ENCODE data around the gene TCERG1L. TPM values are rescaled to one million over a fixed set of nuclear protein-coding genes. Genes with fewer than 3 reads are reported as not detected.

TCERG1L gene
- polyA plus RNA-seq, 1 of the 3 experiments (the other 2 are of a cell fraction): not detected

DNA sequence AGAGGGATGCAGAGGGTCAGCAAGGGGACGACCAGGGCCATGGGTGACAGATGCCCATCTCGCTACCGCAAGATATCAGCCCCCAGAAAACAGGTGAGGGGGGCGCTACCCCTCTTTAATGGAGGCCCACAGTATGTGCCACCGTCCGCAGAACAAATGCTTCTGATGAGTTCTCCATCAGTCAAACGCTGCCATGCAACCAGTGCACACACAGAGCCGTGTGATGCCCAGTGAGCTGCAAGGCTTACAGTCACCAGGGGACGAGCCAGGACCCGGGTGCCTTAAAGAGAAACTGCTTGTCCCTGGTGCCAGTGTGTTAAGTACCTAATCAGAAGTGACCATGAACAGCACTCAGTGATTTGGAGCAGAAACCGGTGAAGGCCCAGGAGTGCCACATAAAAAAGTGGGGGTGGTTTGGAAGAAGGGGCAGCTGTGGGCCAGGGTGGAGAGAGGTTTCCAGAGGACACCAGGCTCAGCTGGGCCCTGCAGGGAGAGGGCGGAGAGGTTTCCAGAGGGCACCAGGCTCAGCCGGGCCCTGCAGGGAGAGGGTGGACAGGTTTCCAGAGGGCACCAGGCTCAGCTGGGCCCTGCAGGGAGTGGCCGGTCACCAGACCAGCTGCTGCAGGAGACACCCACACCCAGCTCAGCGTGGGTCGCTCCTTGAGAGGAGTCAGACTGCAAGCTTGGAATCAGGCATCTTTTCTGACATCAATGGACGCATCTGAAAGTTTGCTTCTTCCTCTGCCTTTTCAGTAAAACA lies 50.9 kb downstream of the TCERG1L start:
- H3K36me3 ChIP-seq (replicated peaks in 1 of 2; ENCODE audit: control insufficient read depth in 1 of 2, insufficient read depth in 2 of 2, low read length in 1 of 2): no peaks in the 10 kb centered on the region
- H4K20me1 ChIP-seq (ENCODE audit: insufficient read depth): no peaks in the 10 kb centered on the region
- 49% methylated on average over 13 of the region's 17 CpGs for WGBS (ENCODE audit: low lambda C conversion rate)
- no peak overlapping the region for H3K9ac ChIP-seq
- CTCF ChIA-PET: interaction anchor here (0.6 to 1.1 kb wide), 4 partner anchors 17 to 633 kb away, joined by 3 read pairs; no protein-coding TSS in a partner anchor
- no peak overlapping the region for H3K4me2 ChIP-seq
- H3K4me1 ChIP-seq (ENCODE audit: control insufficient read depth in 1 of 2, insufficient read depth in 2 of 2, low read depth in 1 of 2, low read length in 1 of 2): no peaks in the 10 kb centered on the region
- no peak for TF ChIP-seq JUND (IDR thresholded peaks at IDR 0.05)
- TF ChIP-seq NFIC (IDR thresholded peaks at IDR 0.05; ENCODE audit: borderline replicate concordance): no peak
- TF ChIP-seq POLR2AphosphoS5 (IDR thresholded peaks at IDR 0.05; ENCODE audit: low read depth, low read length): no peak
- no peak for TF ChIP-seq RXRA (IDR thresholded peaks at IDR 0.05; ENCODE audit: borderline replicate concordance, low read depth)
- TF ChIP-seq GABPA (IDR thresholded peaks at IDR 0.05; ENCODE audit: low read depth): no peak
- TF ChIP-seq TAF1 (IDR thresholded peaks at IDR 0.05; ENCODE audit: borderline replicate concordance, low read depth, low read length): no peak
- TF ChIP-seq EZH2phosphoT487 (IDR thresholded peaks at IDR 0.05; ENCODE audit: borderline replicate concordance, low read depth): no peak
- no peak for TF ChIP-seq GATA2 (CRISPR knock-in tag; IDR thresholded peaks at IDR 0.05)
- TF ChIP-seq, protein P1, sequence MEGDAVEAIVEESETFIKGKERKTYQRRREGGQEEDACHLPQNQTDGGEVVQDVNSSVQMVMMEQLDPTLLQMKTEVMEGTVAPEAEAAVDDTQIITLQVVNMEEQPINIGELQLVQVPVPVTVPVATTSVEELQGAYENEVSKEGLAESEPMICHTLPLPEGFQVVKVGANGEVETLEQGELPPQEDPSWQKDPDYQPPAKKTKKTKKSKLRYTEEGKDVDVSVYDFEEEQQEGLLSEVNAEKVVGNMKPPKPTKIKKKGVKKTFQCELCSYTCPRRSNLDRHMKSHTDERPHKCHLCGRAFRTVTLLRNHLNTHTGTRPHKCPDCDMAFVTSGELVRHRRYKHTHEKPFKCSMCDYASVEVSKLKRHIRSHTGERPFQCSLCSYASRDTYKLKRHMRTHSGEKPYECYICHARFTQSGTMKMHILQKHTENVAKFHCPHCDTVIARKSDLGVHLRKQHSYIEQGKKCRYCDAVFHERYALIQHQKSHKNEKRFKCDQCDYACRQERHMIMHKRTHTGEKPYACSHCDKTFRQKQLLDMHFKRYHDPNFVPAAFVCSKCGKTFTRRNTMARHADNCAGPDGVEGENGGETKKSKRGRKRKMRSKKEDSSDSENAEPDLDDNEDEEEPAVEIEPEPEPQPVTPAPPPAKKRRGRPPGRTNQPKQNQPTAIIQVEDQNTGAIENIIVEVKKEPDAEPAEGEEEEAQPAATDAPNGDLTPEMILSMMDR (IDR thresholded peaks at IDR 0.05): no peak
- TF ChIP-seq, protein P2, sequence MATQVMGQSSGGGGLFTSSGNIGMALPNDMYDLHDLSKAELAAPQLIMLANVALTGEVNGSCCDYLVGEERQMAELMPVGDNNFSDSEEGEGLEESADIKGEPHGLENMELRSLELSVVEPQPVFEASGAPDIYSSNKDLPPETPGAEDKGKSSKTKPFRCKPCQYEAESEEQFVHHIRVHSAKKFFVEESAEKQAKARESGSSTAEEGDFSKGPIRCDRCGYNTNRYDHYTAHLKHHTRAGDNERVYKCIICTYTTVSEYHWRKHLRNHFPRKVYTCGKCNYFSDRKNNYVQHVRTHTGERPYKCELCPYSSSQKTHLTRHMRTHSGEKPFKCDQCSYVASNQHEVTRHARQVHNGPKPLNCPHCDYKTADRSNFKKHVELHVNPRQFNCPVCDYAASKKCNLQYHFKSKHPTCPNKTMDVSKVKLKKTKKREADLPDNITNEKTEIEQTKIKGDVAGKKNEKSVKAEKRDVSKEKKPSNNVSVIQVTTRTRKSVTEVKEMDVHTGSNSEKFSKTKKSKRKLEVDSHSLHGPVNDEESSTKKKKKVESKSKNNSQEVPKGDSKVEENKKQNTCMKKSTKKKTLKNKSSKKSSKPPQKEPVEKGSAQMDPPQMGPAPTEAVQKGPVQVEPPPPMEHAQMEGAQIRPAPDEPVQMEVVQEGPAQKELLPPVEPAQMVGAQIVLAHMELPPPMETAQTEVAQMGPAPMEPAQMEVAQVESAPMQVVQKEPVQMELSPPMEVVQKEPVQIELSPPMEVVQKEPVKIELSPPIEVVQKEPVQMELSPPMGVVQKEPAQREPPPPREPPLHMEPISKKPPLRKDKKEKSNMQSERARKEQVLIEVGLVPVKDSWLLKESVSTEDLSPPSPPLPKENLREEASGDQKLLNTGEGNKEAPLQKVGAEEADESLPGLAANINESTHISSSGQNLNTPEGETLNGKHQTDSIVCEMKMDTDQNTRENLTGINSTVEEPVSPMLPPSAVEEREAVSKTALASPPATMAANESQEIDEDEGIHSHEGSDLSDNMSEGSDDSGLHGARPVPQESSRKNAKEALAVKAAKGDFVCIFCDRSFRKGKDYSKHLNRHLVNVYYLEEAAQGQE (IDR thresholded peaks at IDR 0.05; ENCODE audit: low read depth, low read length): no peak
- TF ChIP-seq, protein P3, sequence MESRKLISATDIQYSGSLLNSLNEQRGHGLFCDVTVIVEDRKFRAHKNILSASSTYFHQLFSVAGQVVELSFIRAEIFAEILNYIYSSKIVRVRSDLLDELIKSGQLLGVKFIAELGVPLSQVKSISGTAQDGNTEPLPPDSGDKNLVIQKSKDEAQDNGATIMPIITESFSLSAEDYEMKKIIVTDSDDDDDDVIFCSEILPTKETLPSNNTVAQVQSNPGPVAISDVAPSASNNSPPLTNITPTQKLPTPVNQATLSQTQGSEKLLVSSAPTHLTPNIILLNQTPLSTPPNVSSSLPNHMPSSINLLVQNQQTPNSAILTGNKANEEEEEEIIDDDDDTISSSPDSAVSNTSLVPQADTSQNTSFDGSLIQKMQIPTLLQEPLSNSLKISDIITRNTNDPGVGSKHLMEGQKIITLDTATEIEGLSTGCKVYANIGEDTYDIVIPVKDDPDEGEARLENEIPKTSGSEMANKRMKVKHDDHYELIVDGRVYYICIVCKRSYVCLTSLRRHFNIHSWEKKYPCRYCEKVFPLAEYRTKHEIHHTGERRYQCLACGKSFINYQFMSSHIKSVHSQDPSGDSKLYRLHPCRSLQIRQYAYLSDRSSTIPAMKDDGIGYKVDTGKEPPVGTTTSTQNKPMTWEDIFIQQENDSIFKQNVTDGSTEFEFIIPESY (IDR thresholded peaks at IDR 0.05; ENCODE audit: borderline replicate concordance, low read depth): no peak
- TF ChIP-seq, protein P4, sequence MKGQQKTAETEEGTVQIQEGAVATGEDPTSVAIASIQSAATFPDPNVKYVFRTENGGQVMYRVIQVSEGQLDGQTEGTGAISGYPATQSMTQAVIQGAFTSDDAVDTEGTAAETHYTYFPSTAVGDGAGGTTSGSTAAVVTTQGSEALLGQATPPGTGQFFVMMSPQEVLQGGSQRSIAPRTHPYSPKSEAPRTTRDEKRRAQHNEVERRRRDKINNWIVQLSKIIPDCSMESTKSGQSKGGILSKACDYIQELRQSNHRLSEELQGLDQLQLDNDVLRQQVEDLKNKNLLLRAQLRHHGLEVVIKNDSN (IDR thresholded peaks at IDR 0.05; ENCODE audit: borderline replicate concordance, low read depth): no peak
- TF ChIP-seq SMC3 (IDR thresholded peaks at IDR 0.05; ENCODE audit: low read depth, low read length): no peak
- no peak for TF ChIP-seq RFX5 (IDR thresholded peaks at IDR 0.05; ENCODE audit: low read length)
- TF ChIP-seq CHD2 (IDR thresholded peaks at IDR 0.05; ENCODE audit: low read length, partially characterized antibody): no peak
- no peak for TF ChIP-seq MXI1 (IDR thresholded peaks at IDR 0.05; ENCODE audit: low read depth, low read length)
- TF ChIP-seq EP300 (IDR thresholded peaks at IDR 0.05; ENCODE audit: borderline replicate concordance in 1 of 2, low read depth in 1 of 2, low read length in 1 of 2): no peak
- TF ChIP-seq TCF12 (IDR thresholded peaks at IDR 0.05): no peak
- H3K79me2 ChIP-seq (ENCODE audit: insufficient read depth): no peaks in the 10 kb centered on the region
- no peaks in the 10 kb centered on the region for H3K27me3 ChIP-seq (ENCODE audit: insufficient read depth)
- H3F3A ChIP-seq (replicated peaks; ENCODE audit: insufficient read depth): no peaks in the 10 kb centered on the region
- no peak for DNase-seq
- H3K9me3 ChIP-seq: no peaks in the 10 kb centered on the region
- no peak overlapping the region for H2AFZ ChIP-seq (ENCODE audit: low read depth)
- no peaks in the 10 kb centered on the region for H3K9me2 ChIP-seq
- H3K27ac ChIP-seq (ENCODE audit: low read depth in 2 of 2, low read length in 1 of 2): no peak overlapping the region
- H3K4me3 ChIP-seq (ENCODE audit: low read depth in 2 of 2, low read length in 1 of 2): no peak overlapping the region
- POLR2A ChIA-PET: no interaction called here
